ENCODE data around the gene SRSF11.
"Not testable (repeated sequence)": the region's sequence is repeated elsewhere in the genome, so short reads cannot be mapped to it uniquely, and the experiment has no call there.

Gene SRSF11

GRCh38 chr1:70202173-70202758, 18.9 kb upstream of the SRSF11 start:
- FAIRE-seq (no peak), DNase-seq (ENCODE audit: insufficient read length, low spot score) (no peak)
- TF ChIP-seq SPI1 (IDR thresholded peaks at IDR 0.05; ENCODE audit: low read depth, low read length): peak; percentile 90
- no peak for TF ChIP-seq POLR2AphosphoS5 (IDR thresholded peaks at IDR 0.05; ENCODE audit: low read depth, low read length)

GRCh38 chr1:70204139-70204538, 17.0 kb upstream of the SRSF11 start:
- DNase-seq (ENCODE audit: insufficient read length, low spot score): no peak
- FAIRE-seq: no peak
- TF ChIP-seq POLR2A (IDR thresholded peaks at IDR 0.05; ENCODE audit: low read depth, low read length) (no peak), TAF1 (IDR thresholded peaks at IDR 0.05; ENCODE audit: low read depth, low read length) (no peak), POU2F2 (IDR thresholded peaks at IDR 0.05; ENCODE audit: low read depth, low read length) (no peak), POLR2AphosphoS5 (IDR thresholded peaks at IDR 0.05; ENCODE audit: low read depth, low read length) (no peak), SPI1 (IDR thresholded peaks at IDR 0.05; ENCODE audit: low read depth, low read length) (no peak)

GRCh38 chr1:70204600-70204999, 16.6 kb upstream of the SRSF11 start:
- DNase-seq (ENCODE audit: insufficient read length, low spot score): no peak
- no peak for FAIRE-seq
- TF ChIP-seq POU2F2 (IDR thresholded peaks at IDR 0.05; ENCODE audit: low read depth, low read length) (no peak), SPI1 (IDR thresholded peaks at IDR 0.05; ENCODE audit: low read depth, low read length) (no peak), PAX5 (IDR thresholded peaks at IDR 0.05; ENCODE audit: insufficient read depth, low read length, severe bottlenecking) (no peak), POLR2AphosphoS5 (IDR thresholded peaks at IDR 0.05; ENCODE audit: low read depth, low read length) (no peak), TAF1 (IDR thresholded peaks at IDR 0.05; ENCODE audit: low read depth, low read length) (no peak), POLR2A (IDR thresholded peaks at IDR 0.05; ENCODE audit: low read depth, low read length) (no peak)

- no peak for DNase-seq (ENCODE audit: insufficient read length, low spot score)
- TF ChIP-seq PAX5 (IDR thresholded peaks at IDR 0.05; ENCODE audit: insufficient read depth, low read length, severe bottlenecking) (no peak), TAF1 (IDR thresholded peaks at IDR 0.05; ENCODE audit: low read depth, low read length) (no peak), POLR2AphosphoS5 (IDR thresholded peaks at IDR 0.05; ENCODE audit: low read depth, low read length) (no peak), POLR2A (IDR thresholded peaks at IDR 0.05; ENCODE audit: low read depth, low read length) (no peak), SPI1 (IDR thresholded peaks at IDR 0.05; ENCODE audit: low read depth, low read length) (no peak), POU2F2 (IDR thresholded peaks at IDR 0.05; ENCODE audit: low read depth, low read length) (no peak)
- FAIRE-seq: no peak
Measured at GRCh38 chr1:70205071-70205433, 16.1 kb upstream of the SRSF11 start.

GRCh38 chr1:70205434-70206118, 15.6 kb upstream of the SRSF11 start, which contains the start of gene LRRC40:
TSS of gene LRRC40 (minus strand) at chr1:70205579. CDS start at chr1:70205540, 39 bp downstream.
- TF ChIP-seq POLR2A (IDR thresholded peaks at IDR 0.05; ENCODE audit: low read depth, low read length) (peak; percentile 74), TAF1 (IDR thresholded peaks at IDR 0.05; ENCODE audit: low read depth, low read length) (peak; percentile 66), PAX5 (IDR thresholded peaks at IDR 0.05; ENCODE audit: insufficient read depth, low read length, severe bottlenecking) (no peak), POLR2AphosphoS5 (IDR thresholded peaks at IDR 0.05; ENCODE audit: low read depth, low read length) (peak; percentile 61), SPI1 (IDR thresholded peaks at IDR 0.05; ENCODE audit: low read depth, low read length) (no peak), POU2F2 (IDR thresholded peaks at IDR 0.05; ENCODE audit: low read depth, low read length) (peak; percentile 15; the same call in 1 of the 2 replicates)
- FAIRE-seq (peak; percentile 96), DNase-seq (ENCODE audit: insufficient read length, low spot score) (peak; percentile 64)

- not testable (repeated sequence) for FAIRE-seq; DNase-seq (ENCODE audit: insufficient read length, low spot score)
Measured at GRCh38 chr1:70206833-70207232, 14.3 kb upstream of the SRSF11 start.

GRCh38 chr1:70207492-70207891, 13.7 kb upstream of the SRSF11 start:
- no peak for DNase-seq (ENCODE audit: insufficient read length, low spot score)
- TF ChIP-seq SPI1 (IDR thresholded peaks at IDR 0.05; ENCODE audit: low read depth, low read length) (no peak), PAX5 (IDR thresholded peaks at IDR 0.05; ENCODE audit: insufficient read depth, low read length, severe bottlenecking) (no peak), POLR2A (IDR thresholded peaks at IDR 0.05; ENCODE audit: low read depth, low read length) (no peak), POU2F2 (IDR thresholded peaks at IDR 0.05; ENCODE audit: low read depth, low read length) (no peak), TAF1 (IDR thresholded peaks at IDR 0.05; ENCODE audit: low read depth, low read length) (no peak), POLR2AphosphoS5 (IDR thresholded peaks at IDR 0.05; ENCODE audit: low read depth, low read length) (no peak)
- FAIRE-seq: no peak

GRCh38 chr1:70208292-70208691, 12.9 kb upstream of the SRSF11 start:
- no peak for DNase-seq (ENCODE audit: insufficient read length, low spot score)
- TF ChIP-seq TAF1 (IDR thresholded peaks at IDR 0.05; ENCODE audit: low read depth, low read length) (no peak), POU2F2 (IDR thresholded peaks at IDR 0.05; ENCODE audit: low read depth, low read length) (no peak), PAX5 (IDR thresholded peaks at IDR 0.05; ENCODE audit: insufficient read depth, low read length, severe bottlenecking) (no peak), POLR2AphosphoS5 (IDR thresholded peaks at IDR 0.05; ENCODE audit: low read depth, low read length) (no peak), SPI1 (IDR thresholded peaks at IDR 0.05; ENCODE audit: low read depth, low read length) (no peak), POLR2A (IDR thresholded peaks at IDR 0.05; ENCODE audit: low read depth, low read length) (no peak)
- no peak for FAIRE-seq

- TF ChIP-seq POU2F2 (IDR thresholded peaks at IDR 0.05; ENCODE audit: low read depth, low read length): no peak
- no peak for TF ChIP-seq TAF1 (IDR thresholded peaks at IDR 0.05; ENCODE audit: low read depth, low read length)
- TF ChIP-seq PAX5 (IDR thresholded peaks at IDR 0.05; ENCODE audit: insufficient read depth, low read length, severe bottlenecking): no peak
- no peak for TF ChIP-seq SPI1 (IDR thresholded peaks at IDR 0.05; ENCODE audit: low read depth, low read length)
- TF ChIP-seq POLR2A (IDR thresholded peaks at IDR 0.05; ENCODE audit: low read depth, low read length): no peak
- TF ChIP-seq POLR2AphosphoS5 (IDR thresholded peaks at IDR 0.05; ENCODE audit: low read depth, low read length): no peak
- no peak for DNase-seq (ENCODE audit: insufficient read length, low spot score)
- FAIRE-seq: no peak
Measured at GRCh38 chr1:70210820-70211219, 10.4 kb upstream of the SRSF11 start.

- FAIRE-seq (no peak), DNase-seq (ENCODE audit: insufficient read length, low spot score) (no peak)
- no peak for TF ChIP-seq PAX5 (IDR thresholded peaks at IDR 0.05; ENCODE audit: insufficient read depth, low read length, severe bottlenecking)
- no peak for TF ChIP-seq TAF1 (IDR thresholded peaks at IDR 0.05; ENCODE audit: low read depth, low read length)
- TF ChIP-seq POLR2AphosphoS5 (IDR thresholded peaks at IDR 0.05; ENCODE audit: low read depth, low read length): no peak
- TF ChIP-seq POLR2A (IDR thresholded peaks at IDR 0.05; ENCODE audit: low read depth, low read length): no peak
- TF ChIP-seq POU2F2 (IDR thresholded peaks at IDR 0.05; ENCODE audit: low read depth, low read length): no peak
Measured at GRCh38 chr1:70211541-70211940, 9.6 kb upstream of the SRSF11 start.
